HepG2 (cell line): ENCODE data around the gene ZNF865. TPM values are rescaled to one million over a fixed set of nuclear protein-coding genes. Genes with fewer than 3 reads are reported as not detected.
A peak's percentile ranks its signal among the peaks of the same experiment; 100 is the strongest.

Source experiments
- ARNTL ChIP-seq: sonication (generic); formaldehyde crosslinking; IDR thresholded peaks from 2 replicates; pipeline ENCODE4 v1.4.0; 2020; ENCODE audit warnings: mild to moderate bottlenecking, missing genetic modification reagents
- BHLHE40 ChIP-seq: IDR thresholded peaks from 2 replicates; pipeline ENCODE4 v1.6.1; 2011; ENCODE audit warnings: low read length, improper control_type of control experiment
- EP300 ChIP-seq, 3 experiments: sonication (generic) in 1 of 3; formaldehyde crosslinking in 1 of 3; IDR thresholded peaks; 2 replicates each; pipeline versions ENCODE4 v1.5.1 to v1.6.1; 2011 to 2020; ENCODE audit warnings: low read depth in 2 of 3, low read length in 2 of 3, borderline replicate concordance in 1 of 3, improper control_type of control experiment in 1 of 3, mild to moderate bottlenecking in 1 of 3, missing genetic modification reagents in 1 of 3, moderate library complexity in 1 of 3
- KAT2B ChIP-seq: fragments of 150-350 bp; IDR thresholded peaks from 2 replicates; pipeline ENCODE4 v1.6.1; 2014; ENCODE audit warnings: low read depth, low read length, borderline replicate concordance
- PHF8 ChIP-seq: sonication (generic); formaldehyde crosslinking; IDR thresholded peaks from 2 replicates; pipeline ENCODE4 v1.5.0; 2020; ENCODE audit warnings: missing genetic modification reagents
- PLRG1 ChIP-seq: fragments of 450-650 bp; conservative IDR thresholded peaks from 2 replicates; pipeline ENCODE4 v1.6.1; 2016
- RELA ChIP-seq: sonication (generic); formaldehyde crosslinking; IDR thresholded peaks from 2 replicates; pipeline ENCODE4 v1.4.0; 2020; ENCODE audit warnings: missing genetic modification reagents
- SIN3B ChIP-seq: fragments of 150-350 bp; IDR thresholded peaks from 2 replicates; pipeline ENCODE4 v1.6.1; 2014; ENCODE audit warnings: low read length
- SYNCRIP ChIP-seq: fragments of 200-400 bp; formaldehyde crosslinking; IDR thresholded peaks from 2 replicates; pipeline ENCODE4 v1.6.1; 2018; ENCODE audit warnings: mild to moderate bottlenecking, low read depth, low read length; ENCODE audit not compliant: insufficient read depth
- ZNF557 ChIP-seq: sonication (generic); formaldehyde crosslinking; IDR thresholded peaks from 2 replicates; pipeline ENCODE4 v1.4.0; 2020; ENCODE audit warnings: missing genetic modification reagents
- ZNF841 ChIP-seq: sonication (generic); formaldehyde crosslinking; IDR thresholded peaks from 2 replicates; pipeline ENCODE4 v1.8.1; 2023; ENCODE audit warnings: missing genetic modification reagents, borderline replicate concordance
- polyA plus RNA-seq, 8 experiments: library from polyadenylated mRNA; depleted of rRNA in 3 of 8; stranded (reverse) in 7 of 8; unstranded in 1 of 8; fragments of >200 nt; fragmentation: Illumina TruSeq in 4 of 8; extraction: Trizol in 4 of 8; gene quantifications; 2 replicates each; pipeline versions ENCODE4 v1.2.1 to v1.2.3, GENCODE V29; 2011 to 2016; ENCODE audit warnings: low read depth in 4 of 8, missing spikeins in 1 of 8, mixed read lengths in 1 of 8; ENCODE audit not compliant: insufficient read depth in 1 of 8
- total RNA-seq, 5 experiments: library from RNA; depleted of rRNA; stranded (reverse); fragments of >200 nt; fragmentation: Illumina TruSeq; extraction: Trizol; gene quantifications; 2 replicates each; pipeline ENCODE4 v1.2.3, GENCODE V29; 2016; ENCODE audit warnings: low read depth in 1 of 5
- TF ChIP-seq, protein P1 (sequence below): IDR thresholded peaks from 2 replicates; pipeline ENCODE4 v1.6.1; 2016
- TF ChIP-seq, protein P2 (sequence below): IDR thresholded peaks from 2 replicates; pipeline ENCODE4 v1.6.1; 2016
- TF ChIP-seq, protein P3 (sequence below): sonication (generic); formaldehyde crosslinking; IDR thresholded peaks from 2 replicates; pipeline ENCODE4 v1.5.1; 2020; ENCODE audit warnings: missing genetic modification reagents, mild to moderate bottlenecking, borderline replicate concordance
- TF ChIP-seq, protein P4 (sequence below): sonication (generic); formaldehyde crosslinking; IDR thresholded peaks from 2 replicates; pipeline ENCODE4 v1.4.0; 2020; ENCODE audit warnings: missing genetic modification reagents, borderline replicate concordance
- TF ChIP-seq, protein P5 (sequence below): sonication (generic); formaldehyde crosslinking; conservative IDR thresholded peaks from 2 replicates; pipeline ENCODE4 v1.5.0; 2020; ENCODE audit warnings: missing genetic modification reagents
- TF ChIP-seq, protein P6 (sequence below): sonication (generic); formaldehyde crosslinking; IDR thresholded peaks from 2 replicates; pipeline ENCODE4 v1.4.0; 2020; ENCODE audit warnings: missing genetic modification reagents, borderline replicate concordance

The ZNF865 gene
- total and polyA plus RNA-seq, 2 of the 13 experiments (the other 11 are each of a cell fraction or from before 2014, with no cell fraction given), result 0.93 to 1.0 TPM

DNA sequence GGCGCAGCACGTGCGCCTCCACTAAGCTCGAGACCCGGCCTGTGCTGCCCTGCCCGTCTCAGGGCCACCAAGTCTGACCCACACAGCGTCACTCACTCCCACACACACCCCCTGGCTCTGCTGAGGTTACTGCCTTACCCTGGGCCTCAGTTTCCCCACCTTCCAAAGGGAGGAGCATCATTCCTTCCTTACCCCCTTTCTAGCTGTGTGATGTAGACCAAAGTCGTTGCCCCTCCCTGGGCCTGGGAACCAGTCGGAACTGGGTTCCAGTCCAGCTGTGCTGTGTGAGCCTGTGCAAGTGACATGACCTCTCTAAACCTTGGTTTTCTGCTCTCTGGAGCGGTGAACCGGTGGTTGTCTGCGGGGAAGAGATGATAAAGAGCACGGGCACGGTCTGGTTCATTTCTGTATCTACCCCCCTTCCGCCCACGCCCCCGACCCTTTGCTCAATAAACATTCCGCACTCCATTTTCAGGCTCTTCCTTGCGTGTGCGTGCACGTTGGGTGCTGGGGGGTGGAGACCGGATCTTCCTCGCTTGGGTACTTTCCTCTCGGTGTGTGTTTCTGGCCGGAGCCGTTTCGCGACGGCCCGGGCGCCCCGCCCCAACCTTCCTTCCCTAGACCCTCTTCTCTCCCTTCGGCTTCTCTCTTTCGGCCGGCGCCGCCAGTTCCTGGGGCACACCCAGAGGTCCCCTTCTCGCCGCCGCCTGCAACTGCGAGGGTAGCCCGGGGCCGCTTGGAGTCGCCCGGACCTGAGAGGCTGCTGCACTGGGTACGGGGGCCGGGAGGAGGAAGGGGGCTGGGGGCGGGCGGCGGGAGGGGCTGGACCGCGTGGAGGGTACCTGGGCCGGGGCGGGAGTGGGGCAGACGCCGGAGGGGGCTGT lies 37.8 kb downstream of the ZNF865 start, which contains the start of gene ZNF581 (continued):
- peak; percentile 91 for TF ChIP-seq SIN3B
- TF ChIP-seq PLRG1, result no peak
- TF ChIP-seq RELA (CRISPR knock-in tag), result no peak
- no peak for TF ChIP-seq ZNF841 (CRISPR knock-in tag)
- TF ChIP-seq, protein P1, sequence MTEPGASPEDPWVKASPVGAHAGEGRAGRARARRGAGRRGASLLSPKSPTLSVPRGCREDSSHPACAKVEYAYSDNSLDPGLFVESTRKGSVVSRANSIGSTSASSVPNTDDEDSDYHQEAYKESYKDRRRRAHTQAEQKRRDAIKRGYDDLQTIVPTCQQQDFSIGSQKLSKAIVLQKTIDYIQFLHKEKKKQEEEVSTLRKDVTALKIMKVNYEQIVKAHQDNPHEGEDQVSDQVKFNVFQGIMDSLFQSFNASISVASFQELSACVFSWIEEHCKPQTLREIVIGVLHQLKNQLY (CRISPR knock-in tag), result no peak
- no peak for TF ChIP-seq SYNCRIP
- TF ChIP-seq, protein P2, sequence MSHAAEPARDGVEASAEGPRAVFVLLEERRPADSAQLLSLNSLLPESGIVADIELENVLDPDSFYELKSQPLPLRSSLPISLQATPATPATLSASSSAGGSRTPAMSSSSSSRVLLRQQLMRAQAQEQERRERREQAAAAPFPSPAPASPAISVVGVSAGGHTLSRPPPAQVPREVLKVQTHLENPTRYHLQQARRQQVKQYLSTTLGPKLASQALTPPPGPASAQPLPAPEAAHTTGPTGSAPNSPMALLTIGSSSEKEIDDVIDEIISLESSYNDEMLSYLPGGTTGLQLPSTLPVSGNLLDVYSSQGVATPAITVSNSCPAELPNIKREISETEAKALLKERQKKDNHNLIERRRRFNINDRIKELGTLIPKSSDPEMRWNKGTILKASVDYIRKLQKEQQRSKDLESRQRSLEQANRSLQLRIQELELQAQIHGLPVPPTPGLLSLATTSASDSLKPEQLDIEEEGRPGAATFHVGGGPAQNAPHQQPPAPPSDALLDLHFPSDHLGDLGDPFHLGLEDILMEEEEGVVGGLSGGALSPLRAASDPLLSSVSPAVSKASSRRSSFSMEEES (CRISPR knock-in tag), result no peak
- no peak for TF ChIP-seq KAT2B
- peak; percentile 75 for TF ChIP-seq PHF8 (CRISPR knock-in tag)
- TF ChIP-seq BHLHE40, result 0 out of 2 replicates have a peak, but pooled peaks have one; percentile 34
- TF ChIP-seq, protein P3, sequence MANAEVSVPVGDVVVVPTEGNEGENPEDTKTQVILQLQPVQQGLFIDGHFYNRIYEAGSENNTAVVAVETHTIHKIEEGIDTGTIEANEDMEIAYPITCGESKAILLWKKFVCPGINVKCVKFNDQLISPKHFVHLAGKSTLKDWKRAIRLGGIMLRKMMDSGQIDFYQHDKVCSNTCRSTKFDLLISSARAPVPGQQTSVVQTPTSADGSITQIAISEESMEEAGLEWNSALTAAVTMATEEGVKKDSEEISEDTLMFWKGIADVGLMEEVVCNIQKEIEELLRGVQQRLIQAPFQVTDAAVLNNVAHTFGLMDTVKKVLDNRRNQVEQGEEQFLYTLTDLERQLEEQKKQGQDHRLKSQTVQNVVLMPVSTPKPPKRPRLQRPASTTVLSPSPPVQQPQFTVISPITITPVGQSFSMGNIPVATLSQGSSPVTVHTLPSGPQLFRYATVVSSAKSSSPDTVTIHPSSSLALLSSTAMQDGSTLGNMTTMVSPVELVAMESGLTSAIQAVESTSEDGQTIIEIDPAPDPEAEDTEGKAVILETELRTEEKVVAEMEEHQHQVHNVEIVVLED (CRISPR knock-in tag), result peak; percentile 74
- no peak for TF ChIP-seq ZNF557 (CRISPR knock-in tag)
- TF ChIP-seq EP300 (IDR thresholded peaks at IDR 0.05; ENCODE audit: low read depth in 2 of 2, low read length in 2 of 2), result no peak
- TF ChIP-seq EP300 (CRISPR knock-in tag; IDR thresholded peaks at IDR 0.05; ENCODE audit: borderline replicate concordance), result 0 out of 2 replicates have a peak, but pooled peaks have one; percentile 10
- TF ChIP-seq, protein P4, sequence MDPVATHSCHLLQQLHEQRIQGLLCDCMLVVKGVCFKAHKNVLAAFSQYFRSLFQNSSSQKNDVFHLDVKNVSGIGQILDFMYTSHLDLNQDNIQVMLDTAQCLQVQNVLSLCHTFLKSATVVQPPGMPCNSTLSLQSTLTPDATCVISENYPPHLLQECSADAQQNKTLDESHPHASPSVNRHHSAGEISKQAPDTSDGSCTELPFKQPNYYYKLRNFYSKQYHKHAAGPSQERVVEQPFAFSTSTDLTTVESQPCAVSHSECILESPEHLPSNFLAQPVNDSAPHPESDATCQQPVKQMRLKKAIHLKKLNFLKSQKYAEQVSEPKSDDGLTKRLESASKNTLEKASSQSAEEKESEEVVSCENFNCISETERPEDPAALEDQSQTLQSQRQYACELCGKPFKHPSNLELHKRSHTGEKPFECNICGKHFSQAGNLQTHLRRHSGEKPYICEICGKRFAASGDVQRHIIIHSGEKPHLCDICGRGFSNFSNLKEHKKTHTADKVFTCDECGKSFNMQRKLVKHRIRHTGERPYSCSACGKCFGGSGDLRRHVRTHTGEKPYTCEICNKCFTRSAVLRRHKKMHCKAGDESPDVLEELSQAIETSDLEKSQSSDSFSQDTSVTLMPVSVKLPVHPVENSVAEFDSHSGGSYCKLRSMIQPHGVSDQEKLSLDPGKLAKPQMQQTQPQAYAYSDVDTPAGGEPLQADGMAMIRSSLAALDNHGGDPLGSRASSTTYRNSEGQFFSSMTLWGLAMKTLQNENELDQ, result no peak
- TF ChIP-seq, protein P5, sequence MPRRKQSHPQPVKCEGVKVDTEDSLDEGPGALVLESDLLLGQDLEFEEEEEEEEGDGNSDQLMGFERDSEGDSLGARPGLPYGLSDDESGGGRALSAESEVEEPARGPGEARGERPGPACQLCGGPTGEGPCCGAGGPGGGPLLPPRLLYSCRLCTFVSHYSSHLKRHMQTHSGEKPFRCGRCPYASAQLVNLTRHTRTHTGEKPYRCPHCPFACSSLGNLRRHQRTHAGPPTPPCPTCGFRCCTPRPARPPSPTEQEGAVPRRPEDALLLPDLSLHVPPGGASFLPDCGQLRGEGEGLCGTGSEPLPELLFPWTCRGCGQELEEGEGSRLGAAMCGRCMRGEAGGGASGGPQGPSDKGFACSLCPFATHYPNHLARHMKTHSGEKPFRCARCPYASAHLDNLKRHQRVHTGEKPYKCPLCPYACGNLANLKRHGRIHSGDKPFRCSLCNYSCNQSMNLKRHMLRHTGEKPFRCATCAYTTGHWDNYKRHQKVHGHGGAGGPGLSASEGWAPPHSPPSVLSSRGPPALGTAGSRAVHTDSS (CRISPR knock-in tag), result no peak
- TF ChIP-seq, protein P6, sequence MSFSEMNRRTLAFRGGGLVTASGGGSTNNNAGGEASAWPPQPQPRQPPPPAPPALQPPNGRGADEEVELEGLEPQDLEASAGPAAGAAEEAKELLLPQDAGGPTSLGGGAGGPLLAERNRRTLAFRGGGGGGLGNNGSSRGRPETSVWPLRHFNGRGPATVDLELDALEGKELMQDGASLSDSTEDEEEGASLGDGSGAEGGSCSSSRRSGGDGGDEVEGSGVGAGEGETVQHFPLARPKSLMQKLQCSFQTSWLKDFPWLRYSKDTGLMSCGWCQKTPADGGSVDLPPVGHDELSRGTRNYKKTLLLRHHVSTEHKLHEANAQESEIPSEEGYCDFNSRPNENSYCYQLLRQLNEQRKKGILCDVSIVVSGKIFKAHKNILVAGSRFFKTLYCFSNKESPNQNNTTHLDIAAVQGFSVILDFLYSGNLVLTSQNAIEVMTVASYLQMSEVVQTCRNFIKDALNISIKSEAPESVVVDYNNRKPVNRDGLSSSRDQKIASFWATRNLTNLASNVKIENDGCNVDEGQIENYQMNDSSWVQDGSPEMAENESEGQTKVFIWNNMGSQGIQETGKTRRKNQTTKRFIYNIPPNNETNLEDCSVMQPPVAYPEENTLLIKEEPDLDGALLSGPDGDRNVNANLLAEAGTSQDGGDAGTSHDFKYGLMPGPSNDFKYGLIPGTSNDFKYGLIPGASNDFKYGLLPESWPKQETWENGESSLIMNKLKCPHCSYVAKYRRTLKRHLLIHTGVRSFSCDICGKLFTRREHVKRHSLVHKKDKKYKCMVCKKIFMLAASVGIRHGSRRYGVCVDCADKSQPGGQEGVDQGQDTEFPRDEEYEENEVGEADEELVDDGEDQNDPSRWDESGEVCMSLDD (CRISPR knock-in tag), result no peak
- TF ChIP-seq ARNTL, result peak; percentile 38; the same call in 1 of the 2 replicates
